Heart left ventricle (tissue), 13 donors: Measurements from ENCODE around the gene PCP4.

Experiments used
- CTCF ChIP-seq, 12 donors: fragments of 200-600 bp; sonication (generic) in 4 of 12; IDR thresholded peaks; one replicate each; pipeline versions ENCODE4 v1.5.0 to v1.8.0; 2018 to 2022; ENCODE audit warnings: antibody characterized with exemption in 12 of 12, mild to moderate bottlenecking in 5 of 12
- POLR2A ChIP-seq, 2 donors: fragments of 450-650 bp; IDR thresholded peaks; one replicate each; pipeline ENCODE4 v1.6.1; 2017; ENCODE audit warnings: antibody characterized with exemption in 2 of 2, mild to moderate bottlenecking in 2 of 2, moderate library complexity in 2 of 2
- donor health status: ischemic (EF 13 %, LVEDD 7.1; RV severe dilation, severe dysfunction).
- donor health status: DM: no; HTN: yes; CAD: no.
- donor health status: DM: no; HTN: no; CAD: no.
- donor health status: ischemic (EF 25% LVEDD 6.9; RV normal size, moderate dysfunction).
- donor health status: ischemic (EF 25% LVEDD 5.7; RV mildly dilated, moderate dysfunction).
- donor health status: ischemic (EF 35%, LVEDD 5.7; RV mildly dilated, moderate dysfunction).
- donor health status: nonischemic (EF 11% LVEDD 7.7; RV severe dilation, severe dysfunction).
- donor health status: DM: yes; HTN: yes; CAD: no.
- donor health status: PGD.
- donor health status: ischemic (EF 29% LVEDD 5.4; RV normal size, mild dysfunction).
- donor health status: nonischemic (EF 23%, LVEDD 6.1; RV moderate dilation, normal function).

DNA sequence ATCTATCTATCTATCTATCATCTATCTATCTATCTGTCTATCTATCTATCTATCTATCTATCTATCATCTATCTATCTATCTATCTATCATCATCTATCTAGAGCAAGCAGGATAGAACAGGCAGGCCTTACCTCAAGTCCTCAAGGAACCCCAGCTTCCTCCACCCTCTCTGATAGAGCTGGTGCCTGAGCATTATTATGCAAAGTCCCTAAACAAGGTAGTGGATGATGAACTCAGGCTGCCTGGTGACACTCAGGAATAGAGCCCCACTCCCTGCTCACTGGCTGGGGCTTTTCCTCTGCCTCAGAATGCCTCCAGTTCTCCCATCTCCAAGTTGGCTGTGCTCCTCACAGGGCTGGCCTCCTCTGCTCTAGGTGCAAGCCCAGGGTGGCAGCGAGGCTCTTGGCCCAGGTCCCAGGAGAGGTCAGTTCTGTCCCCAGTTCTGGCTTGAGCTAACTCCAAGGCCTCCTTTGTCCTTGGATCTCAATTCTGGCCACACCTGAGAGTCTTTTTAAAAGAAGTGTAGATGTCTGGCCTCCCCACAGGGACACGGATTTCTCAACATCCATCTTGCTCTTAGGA is 60.2 kb downstream of the PCP4 start:
- no peak for TF ChIP-seq CTCF (IDR thresholded peaks at IDR 0.05)
- no peak for TF ChIP-seq POLR2A (IDR thresholded peaks at IDR 0.05)
